HepG2 (cell line): ENCODE measurements around the gene PRTN3. TPM values are rescaled to one million over a fixed set of nuclear protein-coding genes. Genes with fewer than 3 reads are reported as not detected.

Experiments
- ATAD3A ChIP-seq: sonication (generic); formaldehyde crosslinking; IDR thresholded peaks from 2 replicates; pipeline ENCODE4 v1.4.0; 2020; ENCODE audit warnings: missing genetic modification reagents
- CEBPG ChIP-seq: IDR thresholded peaks from 2 replicates; pipeline ENCODE4 v1.6.1; 2016
- DR1 ChIP-seq: sonication (generic); formaldehyde crosslinking; IDR thresholded peaks from 2 replicates; pipeline ENCODE4 v1.8.0; 2021; ENCODE audit warnings: mild to moderate bottlenecking, missing genetic modification reagents, inconsistent platforms
- EP300 ChIP-seq, 3 experiments: sonication (generic) in 1 of 3; formaldehyde crosslinking in 1 of 3; IDR thresholded peaks; 2 replicates each; pipeline versions ENCODE4 v1.5.1 to v1.6.1; 2011 to 2020; ENCODE audit warnings: low read depth in 2 of 3, low read length in 2 of 3, borderline replicate concordance in 1 of 3, improper control_type of control experiment in 1 of 3, mild to moderate bottlenecking in 1 of 3, missing genetic modification reagents in 1 of 3, moderate library complexity in 1 of 3
- HOXA9 ChIP-seq: sonication (generic); formaldehyde crosslinking; IDR thresholded peaks from 2 replicates; pipeline ENCODE4 v1.8.1; 2022; ENCODE audit warnings: missing genetic modification reagents, mild to moderate bottlenecking, moderate library complexity, borderline replicate concordance
- JUNB ChIP-seq: sonication (generic); formaldehyde crosslinking; IDR thresholded peaks from 2 replicates; pipeline ENCODE4 v1.8.0; 2022; ENCODE audit warnings: missing genetic modification reagents, mild to moderate bottlenecking, borderline replicate concordance
- MED8 ChIP-seq: sonication (generic); formaldehyde crosslinking; IDR thresholded peaks from 2 replicates; pipeline ENCODE4 v1.8.1; 2023; ENCODE audit warnings: mild to moderate bottlenecking, missing genetic modification reagents; ENCODE audit not compliant: insufficient replicate concordance
- MEIS2 ChIP-seq: sonication (generic); formaldehyde crosslinking; IDR thresholded peaks from 2 replicates; pipeline ENCODE4 v1.9.0; 2021; ENCODE audit warnings: mild to moderate bottlenecking, missing genetic modification reagents
- PHF8 ChIP-seq: sonication (generic); formaldehyde crosslinking; IDR thresholded peaks from 2 replicates; pipeline ENCODE4 v1.5.0; 2020; ENCODE audit warnings: missing genetic modification reagents
- RBFOX2 ChIP-seq: fragments of 200-400 bp; formaldehyde crosslinking; IDR thresholded peaks from 2 replicates; pipeline ENCODE4 v1.6.1; 2017; ENCODE audit warnings: low read depth, mild to moderate bottlenecking, low read length
- SP140L ChIP-seq: sonication (generic); formaldehyde crosslinking; IDR thresholded peaks from 2 replicates; pipeline ENCODE4 v1.4.0; 2020; ENCODE audit warnings: missing genetic modification reagents, borderline replicate concordance
- THAP11 ChIP-seq: IDR thresholded peaks from 2 replicates; pipeline ENCODE4 v1.6.1; 2016; ENCODE audit warnings: missing biosample characterization, missing genetic modification reagents
- ZFAT ChIP-seq: sonication (generic); formaldehyde crosslinking; conservative IDR thresholded peaks from 2 replicates; pipeline ENCODE4 v1.8.1; 2023; ENCODE audit warnings: missing genetic modification reagents, inconsistent platforms
- ZNF235 ChIP-seq: sonication (generic); formaldehyde crosslinking; IDR thresholded peaks from 2 replicates; pipeline ENCODE4 v1.8.1; 2023; ENCODE audit warnings: mild to moderate bottlenecking, missing genetic modification reagents, borderline replicate concordance
- ZNF44 ChIP-seq: sonication (generic); formaldehyde crosslinking; IDR thresholded peaks from 2 replicates; pipeline ENCODE4 v1.5.1; 2020; ENCODE audit warnings: mild to moderate bottlenecking, missing genetic modification reagents
- ZNF496 ChIP-seq: sonication (generic); formaldehyde crosslinking; IDR thresholded peaks from 2 replicates; pipeline ENCODE4 v1.8.1; 2023; ENCODE audit warnings: mild to moderate bottlenecking, moderate library complexity, missing genetic modification reagents; ENCODE audit not compliant: insufficient replicate concordance
- ZNF549 ChIP-seq: sonication (generic); formaldehyde crosslinking; IDR thresholded peaks from 2 replicates; pipeline ENCODE4 v1.5.0; 2020; ENCODE audit warnings: missing genetic modification reagents
- ZNF550 ChIP-seq: sonication (generic); formaldehyde crosslinking; IDR thresholded peaks from 2 replicates; pipeline ENCODE4 v1.4.0; 2020; ENCODE audit warnings: mild to moderate bottlenecking, missing genetic modification reagents, borderline replicate concordance
- ZNF615 ChIP-seq: sonication (generic); formaldehyde crosslinking; IDR thresholded peaks from 2 replicates; pipeline ENCODE4 v1.5.0; 2020; ENCODE audit warnings: mild to moderate bottlenecking, missing genetic modification reagents, borderline replicate concordance
- ZNF737 ChIP-seq: sonication (generic); formaldehyde crosslinking; IDR thresholded peaks from 2 replicates; pipeline ENCODE4 v1.5.0; 2020; ENCODE audit warnings: missing genetic modification reagents, mild to moderate bottlenecking, borderline replicate concordance
- polyA plus RNA-seq, 8 experiments: library from polyadenylated mRNA; depleted of rRNA in 3 of 8; stranded (reverse) in 7 of 8; unstranded in 1 of 8; fragments of >200 nt; fragmentation: Illumina TruSeq in 4 of 8; extraction: Trizol in 4 of 8; gene quantifications; 2 replicates each; pipeline versions ENCODE4 v1.2.1 to v1.2.3, GENCODE V29; 2011 to 2016; ENCODE audit warnings: low read depth in 4 of 8, missing spikeins in 1 of 8, mixed read lengths in 1 of 8; ENCODE audit not compliant: insufficient read depth in 1 of 8
- total RNA-seq, 5 experiments: library from RNA; depleted of rRNA; stranded (reverse); fragments of >200 nt; fragmentation: Illumina TruSeq; extraction: Trizol; gene quantifications; 2 replicates each; pipeline ENCODE4 v1.2.3, GENCODE V29; 2016; ENCODE audit warnings: low read depth in 1 of 5
- TF ChIP-seq, protein P1 (sequence below): sonication (generic); formaldehyde crosslinking; IDR thresholded peaks from 2 replicates; pipeline ENCODE4 v1.8.0; 2022; ENCODE audit warnings: mild to moderate bottlenecking, missing genetic modification reagents; ENCODE audit not compliant: insufficient replicate concordance
- TF ChIP-seq, protein P2 (sequence below): sonication (generic); formaldehyde crosslinking; IDR thresholded peaks from 2 replicates; pipeline ENCODE4 v1.4.0; 2020; ENCODE audit warnings: mild to moderate bottlenecking, missing genetic modification reagents
- TF ChIP-seq, protein P3 (sequence below): IDR thresholded peaks from 2 replicates; pipeline ENCODE4 v1.6.1; 2016; ENCODE audit warnings: low read depth, borderline replicate concordance
- TF ChIP-seq, protein P4 (sequence below): sonication (generic); formaldehyde crosslinking; IDR thresholded peaks from 2 replicates; pipeline ENCODE4 v1.4.0; 2020; ENCODE audit warnings: missing genetic modification reagents, borderline replicate concordance

PRTN3 gene
- total and polyA plus RNA-seq, 2 of the 13 experiments (the other 11 are each of a cell fraction or from before 2014, with no cell fraction given) = not detected

DNA sequence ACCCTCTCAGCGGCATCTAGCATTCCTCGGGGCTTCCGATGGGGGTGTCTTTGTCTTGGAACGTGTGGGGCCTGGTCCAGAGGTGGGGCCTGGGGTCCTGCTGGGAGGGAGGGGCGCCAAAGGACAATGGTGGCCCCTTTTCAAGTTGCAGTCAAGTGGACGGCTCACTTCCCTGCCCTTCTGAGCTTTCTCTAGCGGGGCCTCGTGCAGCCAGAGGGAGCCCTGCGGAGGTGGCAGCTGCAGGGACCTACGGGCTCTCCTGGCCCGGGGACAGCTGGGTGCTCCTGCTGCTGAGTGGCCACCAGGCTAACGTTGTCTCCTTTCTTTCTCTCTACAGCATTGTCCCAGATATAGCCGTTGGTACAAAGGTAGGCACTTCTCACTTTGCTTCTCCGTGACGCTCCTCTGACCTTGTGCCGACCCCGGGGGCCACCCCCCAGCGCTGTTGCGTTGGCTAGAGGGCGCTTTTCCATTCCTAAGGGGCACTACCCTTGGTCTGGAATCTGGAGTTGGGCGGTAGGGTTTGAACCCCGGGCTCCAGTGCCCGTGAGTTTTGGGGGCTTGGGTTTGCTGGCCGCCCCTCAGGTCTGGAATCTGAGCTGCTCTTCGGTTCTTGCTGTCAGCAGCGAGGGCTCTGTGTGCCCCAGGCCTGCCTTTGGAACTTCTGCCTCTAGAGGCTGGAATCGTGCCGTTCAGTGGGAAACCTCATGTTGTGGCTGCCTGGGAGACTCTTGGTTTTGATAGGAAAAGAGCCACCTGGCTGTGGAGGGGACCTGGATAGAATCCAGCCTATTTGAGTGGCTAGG, 41.5 kb upstream of the PRTN3 start (continued):
- TF ChIP-seq CEBPG (CRISPR knock-in tag) (no peak), MEIS2 (CRISPR knock-in tag) (no peak), ZNF235 (no peak), EP300 (IDR thresholded peaks at IDR 0.05; ENCODE audit: low read depth in 2 of 2, low read length in 2 of 2) (no peak; a peak in 1 of 4 replicates), EP300 (CRISPR knock-in tag; IDR thresholded peaks at IDR 0.05; ENCODE audit: borderline replicate concordance) (no peak), ATAD3A (no peak), ZNF550 (CRISPR knock-in tag) (no peak), ZFAT (CRISPR knock-in tag) (no peak), ZNF549 (CRISPR knock-in tag) (no peak), HOXA9 (no peak), PHF8 (CRISPR knock-in tag) (no peak), DR1 (CRISPR knock-in tag) (no peak), SP140L (CRISPR knock-in tag) (no peak), THAP11 (CRISPR knock-in tag) (no peak), ZNF496 (CRISPR knock-in tag) (no peak), ZNF615 (CRISPR knock-in tag) (no peak), RBFOX2 (no peak), ZNF737 (CRISPR knock-in tag) (no peak), JUNB (no peak), ZNF44 (CRISPR knock-in tag) (no peak), MED8 (CRISPR knock-in tag) (no peak)
- TF ChIP-seq, protein P1, sequence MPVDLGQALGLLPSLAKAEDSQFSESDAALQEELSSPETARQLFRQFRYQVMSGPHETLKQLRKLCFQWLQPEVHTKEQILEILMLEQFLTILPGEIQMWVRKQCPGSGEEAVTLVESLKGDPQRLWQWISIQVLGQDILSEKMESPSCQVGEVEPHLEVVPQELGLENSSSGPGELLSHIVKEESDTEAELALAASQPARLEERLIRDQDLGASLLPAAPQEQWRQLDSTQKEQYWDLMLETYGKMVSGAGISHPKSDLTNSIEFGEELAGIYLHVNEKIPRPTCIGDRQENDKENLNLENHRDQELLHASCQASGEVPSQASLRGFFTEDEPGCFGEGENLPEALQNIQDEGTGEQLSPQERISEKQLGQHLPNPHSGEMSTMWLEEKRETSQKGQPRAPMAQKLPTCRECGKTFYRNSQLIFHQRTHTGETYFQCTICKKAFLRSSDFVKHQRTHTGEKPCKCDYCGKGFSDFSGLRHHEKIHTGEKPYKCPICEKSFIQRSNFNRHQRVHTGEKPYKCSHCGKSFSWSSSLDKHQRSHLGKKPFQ = no peak
- TF ChIP-seq, protein P2, sequence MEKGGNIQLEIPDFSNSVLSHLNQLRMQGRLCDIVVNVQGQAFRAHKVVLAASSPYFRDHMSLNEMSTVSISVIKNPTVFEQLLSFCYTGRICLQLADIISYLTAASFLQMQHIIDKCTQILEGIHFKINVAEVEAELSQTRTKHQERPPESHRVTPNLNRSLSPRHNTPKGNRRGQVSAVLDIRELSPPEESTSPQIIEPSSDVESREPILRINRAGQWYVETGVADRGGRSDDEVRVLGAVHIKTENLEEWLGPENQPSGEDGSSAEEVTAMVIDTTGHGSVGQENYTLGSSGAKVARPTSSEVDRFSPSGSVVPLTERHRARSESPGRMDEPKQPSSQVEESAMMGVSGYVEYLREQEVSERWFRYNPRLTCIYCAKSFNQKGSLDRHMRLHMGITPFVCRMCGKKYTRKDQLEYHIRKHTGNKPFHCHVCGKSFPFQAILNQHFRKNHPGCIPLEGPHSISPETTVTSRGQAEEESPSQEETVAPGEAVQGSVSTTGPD = no peak
- TF ChIP-seq, protein P3, sequence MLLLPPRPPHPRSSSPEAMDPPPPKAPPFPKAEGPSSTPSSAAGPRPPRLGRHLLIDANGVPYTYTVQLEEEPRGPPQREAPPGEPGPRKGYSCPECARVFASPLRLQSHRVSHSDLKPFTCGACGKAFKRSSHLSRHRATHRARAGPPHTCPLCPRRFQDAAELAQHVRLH = peak; percentile 24; the same call in 1 of the 2 replicates
- TF ChIP-seq, protein P4, sequence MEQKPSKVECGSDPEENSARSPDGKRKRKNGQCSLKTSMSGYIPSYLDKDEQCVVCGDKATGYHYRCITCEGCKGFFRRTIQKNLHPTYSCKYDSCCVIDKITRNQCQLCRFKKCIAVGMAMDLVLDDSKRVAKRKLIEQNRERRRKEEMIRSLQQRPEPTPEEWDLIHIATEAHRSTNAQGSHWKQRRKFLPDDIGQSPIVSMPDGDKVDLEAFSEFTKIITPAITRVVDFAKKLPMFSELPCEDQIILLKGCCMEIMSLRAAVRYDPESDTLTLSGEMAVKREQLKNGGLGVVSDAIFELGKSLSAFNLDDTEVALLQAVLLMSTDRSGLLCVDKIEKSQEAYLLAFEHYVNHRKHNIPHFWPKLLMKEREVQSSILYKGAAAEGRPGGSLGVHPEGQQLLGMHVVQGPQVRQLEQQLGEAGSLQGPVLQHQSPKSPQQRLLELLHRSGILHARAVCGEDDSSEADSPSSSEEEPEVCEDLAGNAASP = peak; percentile 61; the same call in 1 of the 2 replicates
